ACHN (cell line): Measurements from ENCODE around the gene AFAP1L2.

Experiments
- DNase-seq: peaks from one replicate; pipeline ENCODE4 v3.0.0-alpha.2; 2015
- in situ Hi-C: cut with HindIII; loops from 2 replicates; pipeline ENCODE4 v1.10.0; 2017; ENCODE audit warnings: low sequenced_read_pairs, low pct_ligation_motif_present, low pct_unique_long_range_greater_than_20kb

Gene AFAP1L2

DNA sequence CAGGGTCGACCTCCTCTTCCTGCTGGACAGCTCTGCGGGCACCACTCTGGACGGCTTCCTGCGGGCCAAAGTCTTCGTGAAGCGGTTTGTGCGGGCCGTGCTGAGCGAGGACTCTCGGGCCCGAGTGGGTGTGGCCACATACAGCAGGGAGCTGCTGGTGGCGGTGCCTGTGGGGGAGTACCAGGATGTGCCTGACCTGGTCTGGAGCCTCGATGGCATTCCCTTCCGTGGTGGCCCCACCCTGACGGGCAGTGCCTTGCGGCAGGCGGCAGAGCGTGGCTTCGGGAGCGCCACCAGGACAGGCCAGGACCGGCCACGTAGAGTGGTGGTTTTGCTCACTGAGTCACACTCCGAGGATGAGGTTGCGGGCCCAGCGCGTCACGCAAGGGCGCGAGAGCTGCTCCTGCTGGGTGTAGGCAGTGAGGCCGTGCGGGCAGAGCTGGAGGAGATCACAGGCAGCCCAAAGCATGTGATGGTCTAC is 118.3 kb downstream of the AFAP1L2 start:
- in situ Hi-C loops: no loop called here

DNA sequence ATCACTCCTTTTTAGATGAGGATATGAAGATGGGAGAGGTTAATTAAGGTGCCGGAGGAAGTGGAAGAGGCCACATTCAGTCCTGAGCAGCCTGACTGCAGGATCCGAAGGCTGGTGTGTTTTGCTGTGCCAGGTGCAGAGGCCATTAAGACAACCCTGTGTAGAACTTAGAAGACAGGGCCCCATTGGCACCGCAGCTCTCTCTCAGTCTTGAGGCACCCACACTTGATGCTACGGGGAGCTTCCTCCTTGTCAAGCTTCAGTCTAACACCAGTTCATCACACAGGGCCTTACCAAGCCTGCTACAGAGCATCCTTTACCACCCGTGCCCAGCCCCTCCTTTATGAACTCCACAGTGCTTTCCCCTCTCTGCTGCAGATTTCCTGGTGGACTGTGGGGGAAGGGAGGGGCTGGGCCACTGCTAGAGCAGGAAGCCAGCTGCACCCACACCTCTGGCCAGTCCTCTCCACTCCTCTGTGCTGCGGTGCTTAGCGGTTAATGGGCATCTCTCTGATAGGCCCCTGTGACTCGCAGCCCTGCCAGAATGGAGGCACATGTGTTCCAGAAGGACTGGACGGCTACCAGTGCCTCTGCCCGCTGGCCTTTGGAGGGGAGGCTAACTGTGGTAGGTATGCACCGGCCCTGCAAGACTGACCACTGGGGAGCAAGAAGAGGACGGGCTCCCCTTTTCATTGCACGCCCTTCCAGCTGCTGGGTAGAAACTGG is 119.8 kb downstream of the AFAP1L2 start:
- in situ Hi-C loops: no loop called here
- DNase-seq: no peak

More for the DNA sequence above, 118.3 kb downstream of the AFAP1L2 start:
- DNase-seq: no peak

DNA sequence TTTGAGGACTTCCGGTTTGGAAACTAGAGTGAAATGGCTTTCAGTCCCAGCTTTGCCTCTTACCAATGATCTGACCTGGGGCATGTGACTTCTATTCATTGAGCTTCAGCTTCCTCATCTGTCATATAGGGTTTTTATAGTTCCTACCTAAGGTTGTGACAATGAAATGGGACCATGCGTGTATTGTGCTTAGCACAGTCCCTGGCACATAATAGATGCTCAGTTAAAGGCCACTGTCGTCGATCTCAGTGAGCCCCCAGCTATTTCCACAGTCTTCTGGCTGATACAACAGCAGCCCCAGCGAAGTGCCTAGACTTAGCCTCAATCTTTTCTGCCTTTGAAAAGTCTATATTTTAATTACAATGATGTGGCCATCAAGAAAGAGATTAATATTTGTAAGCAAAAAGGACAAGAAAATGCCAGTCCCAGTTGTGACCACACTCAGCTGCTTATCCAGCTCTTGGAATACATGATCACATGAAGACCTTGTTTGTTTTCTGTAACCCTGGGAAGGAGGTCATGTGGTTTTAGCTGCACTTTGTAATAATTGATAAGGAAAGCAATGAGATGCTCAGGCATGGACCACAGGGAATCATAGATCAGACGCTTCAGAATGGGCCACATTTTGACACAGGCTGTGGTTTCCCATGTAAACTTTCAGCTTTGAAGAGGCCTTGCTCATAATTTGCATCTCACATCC is 120.6 kb downstream of the AFAP1L2 start:
- in situ Hi-C loops: no loop called here
- DNase-seq: no peak

DNA sequence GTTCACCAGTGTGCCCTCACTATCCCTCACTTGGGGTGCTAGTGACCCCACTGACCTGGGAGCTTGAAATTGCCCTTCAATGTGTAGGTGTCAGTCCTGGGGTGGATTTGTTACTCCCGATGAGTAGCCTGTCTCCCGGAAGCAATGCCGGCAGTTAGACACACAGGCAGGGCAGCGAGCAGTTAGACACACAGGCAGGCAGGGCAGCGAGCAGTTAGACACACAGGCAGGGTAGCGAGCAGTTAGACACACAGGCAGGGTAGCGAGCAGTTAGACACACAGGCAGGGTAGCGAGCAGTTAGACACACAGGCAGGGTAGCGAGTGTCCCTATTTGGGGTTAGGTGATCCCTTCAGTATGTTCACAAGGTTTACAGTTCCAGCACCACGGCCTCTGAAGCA is 121.2 kb downstream of the AFAP1L2 start:
- DNase-seq: no peak
- in situ Hi-C loops: no loop called here

DNA sequence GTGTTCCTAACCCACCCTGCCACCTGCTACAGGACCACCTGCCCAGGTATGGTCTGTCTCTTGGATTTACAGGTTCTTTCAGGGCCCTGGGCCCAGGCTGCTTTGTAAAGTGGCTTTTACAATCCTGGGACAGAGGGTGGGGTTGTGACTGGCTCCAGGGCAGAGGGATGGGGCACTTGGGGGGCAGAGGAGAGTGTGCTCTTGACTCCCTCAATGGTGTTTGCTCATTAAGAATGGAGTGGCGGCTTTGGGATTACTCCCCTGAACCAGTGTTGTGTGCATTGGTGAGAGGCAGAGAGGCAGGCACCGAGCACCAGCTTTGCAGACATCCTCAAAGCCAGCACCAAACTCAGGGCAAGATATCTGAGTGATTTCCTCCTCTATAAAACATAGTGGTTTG is 121.8 kb downstream of the AFAP1L2 start:
- in situ Hi-C loops: no loop called here

DNA sequence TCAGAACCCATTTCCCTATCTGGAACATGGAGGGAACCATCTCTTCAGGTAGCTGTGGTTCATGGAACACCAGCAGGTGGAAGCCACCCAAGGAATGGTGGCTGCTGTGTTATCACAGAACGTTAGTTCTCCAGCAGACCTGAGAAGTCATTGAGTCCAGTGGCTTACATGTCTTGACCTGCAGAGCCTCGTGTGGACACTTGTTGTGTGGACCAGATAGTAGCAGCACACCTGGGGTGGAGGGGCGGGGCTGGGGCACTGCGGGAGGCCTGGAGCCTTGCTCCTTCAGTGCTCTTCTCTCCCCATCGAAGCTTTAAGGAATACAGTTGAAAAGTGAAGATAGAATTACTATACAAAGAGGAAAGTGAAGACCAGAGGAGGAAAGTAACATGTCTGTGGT is 122.8 kb downstream of the AFAP1L2 start:
- no peak for DNase-seq

More for the DNA sequence above, 121.8 kb downstream of the AFAP1L2 start:
- no peak for DNase-seq

DNA sequence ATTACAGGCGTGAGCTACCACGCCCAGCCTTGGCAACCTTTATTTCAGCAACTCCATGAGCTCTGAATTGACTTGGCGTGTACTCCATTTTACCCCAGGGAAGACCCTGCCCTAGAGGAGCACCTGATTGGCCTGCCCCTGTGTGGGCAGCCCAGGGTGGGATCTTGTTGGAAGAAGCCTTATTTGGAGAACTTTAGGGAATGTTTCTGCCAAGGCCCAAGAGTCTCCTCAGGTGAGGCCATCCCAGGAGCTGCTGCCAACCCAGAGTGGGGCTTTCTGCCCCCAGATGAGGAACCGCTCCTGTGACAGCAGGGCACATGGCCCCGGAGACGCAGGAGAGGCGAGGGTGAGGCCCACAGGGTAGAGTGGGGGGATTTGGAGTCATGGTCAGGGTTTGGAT is 123.3 kb downstream of the AFAP1L2 start:
- in situ Hi-C loops: no loop called here
- DNase-seq: no peak

More for the DNA sequence above, 122.8 kb downstream of the AFAP1L2 start:
- in situ Hi-C loops: no loop called here

DNA sequence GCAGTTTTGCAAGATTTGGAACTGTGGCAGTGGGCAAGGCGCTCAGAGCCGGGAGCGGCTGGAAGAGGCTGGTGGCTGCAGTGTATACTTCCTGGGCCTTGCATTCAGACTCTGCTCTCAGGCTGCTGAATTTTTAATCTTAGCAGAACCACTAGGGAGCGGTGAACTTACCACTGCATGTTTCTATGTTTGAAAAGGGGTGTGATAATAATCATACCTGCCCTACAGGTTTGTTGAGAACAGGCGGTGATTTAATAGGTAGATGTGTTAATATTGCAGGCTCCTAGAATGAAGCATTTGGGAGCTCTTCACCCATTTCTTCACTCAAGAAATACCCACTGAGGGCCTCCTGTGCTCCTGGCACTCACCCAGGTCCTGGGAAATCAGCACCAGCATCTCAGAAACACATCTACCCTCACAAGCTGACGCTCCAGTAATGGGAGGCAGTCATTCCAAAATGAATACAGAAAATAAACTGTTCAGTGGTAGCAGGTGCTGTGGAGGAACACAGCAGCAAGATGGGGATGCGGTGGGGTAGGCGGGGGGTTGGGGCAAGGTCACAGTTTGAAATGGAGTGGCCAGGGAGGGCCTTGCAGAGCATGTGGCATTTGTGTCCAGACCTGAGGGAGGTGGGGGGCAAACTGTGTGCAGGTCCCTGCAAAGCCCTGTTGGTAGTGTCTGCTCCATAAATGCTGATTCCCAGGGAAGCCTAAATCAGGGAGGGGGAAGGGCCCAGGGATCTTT is 124.2 kb downstream of the AFAP1L2 start:
- DNase-seq: no peak
- in situ Hi-C loops: no loop called here

DNA sequence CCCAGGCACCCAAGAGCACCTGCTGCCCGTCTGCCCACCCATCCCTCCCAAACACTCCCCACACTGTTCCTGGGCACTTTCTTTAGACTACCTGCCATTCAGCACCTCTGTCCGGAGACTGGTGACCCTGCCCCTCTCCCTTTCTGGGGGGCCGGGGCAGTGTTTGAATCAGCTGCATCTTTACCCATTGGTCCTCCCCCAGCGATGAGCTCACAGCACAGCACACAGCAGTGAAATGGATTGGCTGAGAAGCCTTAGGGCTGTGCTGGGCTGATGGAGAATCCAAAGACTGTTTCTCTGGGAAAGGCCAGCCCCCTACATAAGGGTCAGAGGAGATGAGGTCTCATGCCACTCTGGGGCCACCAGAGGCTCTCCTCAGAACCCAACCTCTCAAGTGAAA is 125.0 kb downstream of the AFAP1L2 start:
- DNase-seq: no peak
- in situ Hi-C loops: no loop called here

DNA sequence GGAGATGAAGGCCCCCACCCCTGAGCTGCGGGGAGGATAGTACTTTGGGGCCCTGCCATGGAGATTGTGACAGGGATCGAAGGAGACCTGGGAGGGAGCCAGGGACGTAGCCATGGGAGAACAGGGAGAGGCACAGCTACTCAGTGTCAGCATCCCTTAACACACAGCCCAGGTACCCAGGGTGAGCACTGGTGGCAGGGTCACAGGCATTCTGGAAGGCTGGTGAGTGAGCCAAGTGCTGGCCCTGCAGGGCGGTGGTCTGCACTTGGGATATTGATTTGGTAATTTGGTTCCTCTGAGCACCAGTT is 125.5 kb downstream of the AFAP1L2 start:
- in situ Hi-C loops: no loop called here
- no peak for DNase-seq

DNA sequence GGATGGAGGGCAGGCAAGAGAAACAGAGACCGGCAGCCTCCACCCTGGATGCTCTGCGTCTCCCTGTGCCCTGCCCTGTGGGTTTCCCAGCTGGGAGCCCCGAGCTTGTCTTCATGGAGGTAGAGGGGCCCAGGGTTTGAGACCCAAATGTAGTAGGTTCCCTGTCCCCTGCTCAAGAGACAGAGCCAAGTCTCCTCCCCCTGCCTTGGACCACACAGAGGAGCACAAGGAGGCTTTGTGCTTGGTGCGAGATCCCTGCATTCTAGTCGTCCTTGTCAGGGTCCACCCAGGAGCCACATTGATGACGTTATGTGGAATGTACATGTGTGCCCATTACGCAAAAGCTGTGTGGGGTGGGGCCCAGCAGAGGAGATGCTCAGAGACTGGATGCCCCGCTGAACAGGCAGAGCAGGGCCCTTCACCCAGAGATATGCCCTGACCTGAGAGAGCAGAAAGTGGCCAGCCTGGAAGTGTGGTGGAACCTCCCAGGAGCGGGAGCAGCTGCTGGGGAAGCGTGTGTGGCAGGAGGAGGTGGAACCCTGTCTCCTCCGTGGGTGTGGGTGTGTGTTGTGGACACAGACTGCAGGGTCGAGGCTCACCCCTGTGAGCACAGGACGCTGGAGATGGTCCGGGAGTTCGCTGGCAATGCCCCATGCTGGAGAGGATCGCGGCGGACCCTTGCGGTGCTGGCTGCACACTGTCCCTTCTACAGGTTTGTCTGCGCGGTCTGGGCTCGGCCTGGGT is 126.0 kb downstream of the AFAP1L2 start:
- DNase-seq: no peak
- in situ Hi-C loops: no loop called here

DNA sequence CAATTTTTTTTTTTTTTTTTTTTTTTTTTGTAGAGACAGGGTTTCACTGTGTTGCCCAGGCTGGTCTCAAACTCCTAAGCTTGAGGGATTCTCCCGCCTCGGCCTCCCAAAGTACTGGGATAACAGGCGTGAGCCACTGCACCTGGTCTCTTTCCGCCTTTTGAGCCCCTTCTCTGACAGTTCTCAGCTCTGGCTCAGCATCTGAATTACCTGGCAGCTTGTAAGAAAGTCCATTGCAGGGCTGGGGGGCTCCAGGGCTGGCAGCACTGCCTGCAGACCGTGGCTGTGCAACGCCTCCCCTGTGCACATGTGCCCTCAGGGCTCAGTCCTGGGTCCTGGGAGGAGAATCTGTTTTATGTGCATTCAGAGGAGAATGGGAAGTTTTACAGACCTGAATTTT is 127.6 kb downstream of the AFAP1L2 start:
- in situ Hi-C loops: no loop called here
- no peak for DNase-seq

DNA sequence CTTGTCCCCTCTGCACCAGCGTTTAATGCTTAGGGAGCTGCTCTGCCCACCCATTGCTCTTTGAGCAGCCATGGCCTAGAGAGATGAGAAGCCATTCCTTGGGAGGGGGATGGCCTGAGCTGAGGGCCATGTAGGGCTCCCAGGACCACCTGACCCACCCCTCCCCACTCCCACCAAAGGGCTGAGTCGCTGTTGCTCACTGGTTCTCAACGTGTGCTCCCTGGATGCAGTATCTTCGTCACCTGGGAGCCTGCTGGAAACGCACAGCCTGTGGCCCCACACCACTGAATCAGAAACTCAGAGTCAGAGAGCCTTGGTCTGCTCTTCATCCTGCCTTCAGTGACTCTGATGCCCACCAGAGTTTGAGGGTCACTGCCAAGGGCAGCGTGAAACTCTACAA is 128.2 kb downstream of the AFAP1L2 start:
- DNase-seq: no peak
- in situ Hi-C loops: no loop called here

DNA sequence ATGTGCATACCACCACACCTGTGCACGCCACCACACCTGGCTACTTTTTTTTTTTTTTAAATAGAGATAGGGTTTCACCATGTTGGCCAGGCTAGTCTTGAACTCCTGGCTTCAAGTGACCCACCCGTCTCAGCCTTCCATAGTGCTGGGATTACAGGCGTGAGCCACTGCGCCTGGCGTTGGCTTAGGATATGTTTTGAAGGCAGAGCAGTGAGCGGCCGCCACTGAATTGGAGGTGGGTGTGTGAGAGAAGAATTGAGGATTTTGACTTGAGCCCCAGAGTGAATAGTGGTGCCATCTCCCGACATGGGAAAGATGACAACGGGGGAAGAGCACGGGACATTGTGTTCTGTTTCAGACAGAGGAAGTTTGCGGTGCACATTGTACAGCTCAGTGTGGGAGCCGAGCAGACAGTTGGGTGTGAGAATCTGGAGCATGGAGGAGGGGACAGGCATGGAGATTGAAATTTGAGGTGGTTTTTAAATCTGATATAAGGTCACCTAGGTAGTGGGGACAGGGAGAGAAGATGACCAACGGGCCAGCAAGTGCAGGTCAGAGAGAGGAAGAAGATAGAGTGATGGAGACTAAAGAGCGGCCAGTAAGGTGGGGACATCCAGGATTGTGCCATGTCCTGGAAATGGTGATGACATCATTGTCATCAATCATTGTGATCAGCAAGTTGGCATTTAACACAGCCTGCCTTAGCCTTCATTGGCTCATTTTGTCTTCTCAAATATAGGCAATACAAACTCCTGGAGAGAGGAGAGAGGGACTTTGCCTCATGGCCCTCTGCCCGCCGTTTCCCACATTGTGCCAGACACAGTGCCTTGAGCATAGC is 129.5 kb downstream of the AFAP1L2 start:
- in situ Hi-C loops: no loop called here
- no peak for DNase-seq

DNA sequence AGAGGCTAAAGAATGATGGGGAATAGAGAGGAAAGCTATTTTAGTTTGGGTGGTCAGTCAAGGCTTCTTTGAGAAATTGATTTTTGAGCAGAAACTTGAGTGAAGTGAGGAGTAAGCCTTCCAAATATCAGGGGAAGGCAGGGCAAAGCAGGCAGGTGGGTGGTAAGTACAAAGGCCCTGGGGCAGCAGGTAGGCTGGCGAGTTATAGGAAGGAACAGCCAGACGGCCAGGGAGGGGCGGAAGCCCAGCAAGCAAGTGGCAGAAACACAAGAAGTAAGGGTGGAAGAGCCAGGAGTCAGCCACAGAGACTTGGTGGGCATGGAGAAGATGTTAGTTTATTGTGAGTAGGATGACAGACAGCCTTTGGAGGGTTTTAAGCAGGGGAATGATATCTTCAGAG is 130.4 kb downstream of the AFAP1L2 start:
- no peak for DNase-seq
- in situ Hi-C loops: no loop called here

DNA sequence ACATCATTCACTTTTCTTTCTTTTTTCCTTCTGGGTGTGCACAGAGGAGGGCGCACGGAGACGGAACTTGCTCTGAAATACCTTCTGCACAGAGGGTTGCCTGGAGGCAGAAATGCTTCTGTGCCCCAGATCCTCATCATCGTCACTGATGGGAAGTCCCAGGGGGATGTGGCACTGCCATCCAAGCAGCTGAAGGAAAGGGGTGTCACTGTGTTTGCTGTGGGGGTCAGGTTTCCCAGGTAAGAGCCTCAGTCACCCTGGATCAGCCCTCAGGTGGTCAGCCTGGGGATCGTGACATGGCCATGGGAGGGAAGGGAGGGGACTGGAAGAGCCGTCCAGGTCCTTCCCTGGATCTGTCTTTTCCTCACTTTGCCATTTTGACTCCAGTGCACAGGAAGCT is 131.6 kb downstream of the AFAP1L2 start:
- in situ Hi-C loops: no loop called here
- DNase-seq: no peak

DNA sequence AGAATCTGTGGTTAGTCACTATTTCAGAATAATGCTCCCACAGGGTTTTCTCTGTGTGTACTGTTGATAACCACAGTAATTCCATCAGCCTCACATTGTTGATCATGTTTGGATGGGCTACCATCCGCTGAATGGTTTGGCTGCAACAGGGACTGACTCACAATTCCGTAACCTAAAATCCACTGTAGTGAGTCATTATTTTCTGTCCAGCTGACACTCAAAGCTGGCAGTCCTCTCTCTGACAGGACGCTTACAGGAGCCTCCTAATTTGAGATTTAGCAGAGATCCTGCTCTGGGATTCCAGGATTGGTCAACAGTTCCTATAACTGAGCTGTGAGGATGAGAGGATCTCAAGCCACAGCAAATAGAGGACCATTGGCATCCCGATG is 132.5 kb downstream of the AFAP1L2 start:
- in situ Hi-C loops: no loop called here

DNA sequence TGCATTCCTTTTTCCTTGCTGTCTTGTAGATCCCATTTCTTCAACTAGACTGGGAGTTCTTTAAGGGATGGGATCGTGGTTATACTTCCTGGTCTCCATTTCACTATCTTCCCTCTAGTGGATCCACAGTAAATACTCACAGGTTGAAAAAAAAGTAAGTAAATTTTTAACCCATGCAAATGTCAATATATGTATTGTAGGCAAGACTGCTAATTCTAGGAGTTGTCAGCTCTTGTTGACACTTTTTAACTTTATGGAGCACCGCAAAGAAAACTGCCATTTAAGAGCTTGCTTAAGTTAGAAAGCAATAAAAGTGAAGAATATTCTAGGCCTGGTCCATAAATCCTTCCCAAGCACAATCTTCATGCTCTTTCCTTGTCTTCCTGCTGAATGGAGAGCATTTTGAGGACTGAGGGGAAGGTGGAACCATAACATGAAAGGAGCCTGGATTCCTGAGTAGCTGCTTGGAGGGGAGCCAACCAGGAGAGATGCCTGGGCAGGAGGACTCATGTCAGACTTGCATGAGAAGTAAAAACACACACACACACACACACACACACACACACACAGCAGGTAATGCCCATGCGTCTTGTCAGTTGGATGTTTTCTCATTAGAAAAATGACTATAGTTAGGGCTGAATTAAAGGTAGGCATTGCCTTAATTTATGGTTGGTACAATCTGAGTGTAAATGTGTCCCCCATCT is 133.1 kb downstream of the AFAP1L2 start:
- no peak for DNase-seq
- in situ Hi-C loops: no loop called here

More for the DNA sequence above, 132.5 kb downstream of the AFAP1L2 start:
- DNase-seq: peak; percentile 88
